Measurements from ENCODE around the gene NKD1.

The NKD1 gene

GRCh38 chr16:50680556-50680893, 132.3 kb downstream of the NKD1 start:
- DNase-seq, result no peak

DNA sequence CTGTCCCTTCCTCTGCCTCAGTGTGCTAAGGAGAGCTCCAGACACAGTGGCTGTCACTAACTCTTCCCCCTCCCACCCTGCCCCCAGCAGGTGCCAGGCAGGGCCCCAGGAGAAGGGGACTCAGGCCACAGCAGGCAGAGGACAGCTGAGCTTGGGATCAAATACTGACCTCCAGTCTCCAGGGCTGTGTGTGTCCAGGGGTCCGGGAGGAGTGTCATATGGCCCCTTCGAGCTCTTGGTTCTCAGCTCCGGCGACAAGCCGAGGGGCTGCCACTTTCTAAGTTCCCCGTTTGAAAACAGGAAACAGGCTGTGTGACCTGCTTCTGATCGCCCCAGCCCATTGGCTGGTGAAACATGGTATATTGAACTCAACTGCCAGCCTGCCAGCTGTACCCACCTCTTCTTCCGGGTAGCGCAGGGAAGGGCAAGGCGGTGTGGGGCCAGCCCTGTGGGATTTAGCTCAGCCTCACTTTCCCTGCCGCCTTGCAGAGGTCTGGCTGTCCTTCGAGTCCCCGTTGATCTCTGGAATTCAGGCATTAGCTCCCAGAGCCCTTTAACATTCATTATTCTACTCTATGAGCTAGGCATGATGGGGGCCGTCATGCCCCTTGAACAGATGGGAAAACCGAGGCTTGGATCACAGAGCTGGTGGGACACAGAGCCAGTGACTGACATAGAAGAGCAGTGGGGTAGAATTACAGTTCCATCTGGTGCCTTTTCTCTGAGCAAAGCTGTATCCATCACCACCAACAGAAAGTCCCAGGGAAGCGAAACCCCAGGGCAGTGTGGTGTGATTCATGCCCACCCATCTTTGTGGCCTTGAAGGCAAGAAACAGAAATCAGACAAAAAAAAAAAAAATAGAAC, 133.1 kb downstream of the NKD1 start, which contains the start of gene SNX20:
TSS of gene SNX20 (minus strand) at position 292 of the 865 bp plus-strand sequence. CDS start 3,786 bp downstream, outside the sequence.
- DNase-seq, result peak; percentile 47 to 69

DNA sequence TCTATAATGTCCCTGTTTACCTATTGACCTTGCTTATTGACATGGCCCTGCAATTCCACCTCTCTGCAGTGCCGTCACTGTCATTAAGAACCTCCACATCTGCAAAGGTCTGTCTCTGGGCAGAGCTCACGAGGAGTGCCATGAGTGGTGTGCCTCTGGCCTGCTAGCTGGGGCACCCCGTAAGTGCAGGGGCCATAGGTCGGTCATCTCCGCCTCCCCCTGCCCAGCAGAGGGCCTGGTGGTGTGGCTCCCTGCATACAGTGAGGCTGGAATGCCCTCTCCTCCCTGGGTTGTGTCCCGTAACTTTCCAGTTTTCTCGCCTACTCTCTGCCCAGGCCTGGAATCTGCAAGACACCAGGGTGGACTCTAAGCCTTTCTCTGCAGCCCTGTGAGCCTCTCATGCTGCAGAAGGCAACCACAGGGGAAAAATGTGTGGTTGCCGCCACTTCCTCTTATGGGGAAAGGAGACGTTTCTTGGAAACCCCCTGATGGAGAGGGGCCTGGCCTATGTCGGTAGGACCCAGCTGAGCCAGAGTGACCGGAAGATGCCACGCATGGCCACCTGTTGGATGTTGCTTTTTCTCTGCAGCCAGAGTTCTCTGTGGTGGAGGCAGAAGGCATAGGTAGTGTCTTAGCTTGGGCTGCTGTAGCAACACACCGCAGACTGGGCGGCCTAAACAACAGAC, 135.6 kb downstream of the NKD1 start:
- peak in 1 of 2 experiments; percentile 56 for DNase-seq

- DNase-seq, result peak; percentile 31 to 57
Observed at GRCh38 chr16:50684823-50685461, 136.7 kb downstream of the NKD1 start.

DNA sequence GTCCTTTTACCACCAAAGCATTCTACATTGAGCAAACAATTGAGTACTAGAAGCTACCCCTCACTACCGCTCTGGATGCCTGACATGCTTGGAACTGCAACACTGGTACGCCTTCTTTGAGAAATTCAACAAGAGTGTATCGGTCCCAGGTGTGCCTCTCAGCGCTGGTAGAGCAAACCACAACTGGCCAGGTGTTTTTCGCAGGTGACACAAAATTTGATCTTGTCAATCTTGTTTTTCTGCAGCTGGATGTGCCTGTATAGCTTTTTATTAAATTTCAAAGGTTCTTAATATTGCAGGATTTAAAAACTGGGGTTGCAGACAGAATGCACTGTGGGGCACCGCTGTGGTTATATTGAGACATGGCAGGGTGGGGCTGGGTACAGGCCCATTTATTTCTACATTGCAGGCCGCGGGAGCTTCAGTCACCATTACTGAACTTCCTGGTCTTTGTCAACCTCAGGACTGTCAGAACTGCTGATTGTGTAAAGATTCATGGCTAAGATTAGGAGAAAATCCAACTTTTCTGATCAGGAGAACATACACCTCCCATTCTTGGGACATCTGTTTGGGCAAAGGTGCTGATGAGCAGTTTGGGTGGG, 137.4 kb downstream of the NKD1 start:
- DNase-seq, result no peak

- DNase-seq, result no peak
Observed at GRCh38 chr16:50688083-50688482, 139.9 kb downstream of the NKD1 start.

GRCh38 chr16:50688867-50689266, 140.7 kb downstream of the NKD1 start:
- no peak for DNase-seq

DNA sequence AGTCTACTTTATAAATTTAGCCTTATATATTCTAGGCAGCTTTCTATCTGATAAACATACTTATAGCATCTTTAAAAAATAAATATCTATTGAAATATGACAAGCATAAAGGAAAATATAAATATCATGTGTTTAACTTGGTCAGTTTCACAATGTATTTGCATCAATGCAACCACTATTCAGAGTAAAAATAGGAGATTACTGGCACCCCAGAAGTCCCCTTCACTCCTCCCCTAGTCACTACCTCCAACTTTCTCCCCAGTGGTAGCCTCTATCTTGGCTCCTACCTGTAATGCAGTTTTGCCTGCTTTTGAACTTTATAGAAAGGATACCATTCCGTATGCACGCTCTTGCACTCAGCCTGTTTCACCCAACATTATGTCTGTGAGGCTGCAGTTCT, 142.0 kb downstream of the NKD1 start:
- DNase-seq, result no peak

DNA sequence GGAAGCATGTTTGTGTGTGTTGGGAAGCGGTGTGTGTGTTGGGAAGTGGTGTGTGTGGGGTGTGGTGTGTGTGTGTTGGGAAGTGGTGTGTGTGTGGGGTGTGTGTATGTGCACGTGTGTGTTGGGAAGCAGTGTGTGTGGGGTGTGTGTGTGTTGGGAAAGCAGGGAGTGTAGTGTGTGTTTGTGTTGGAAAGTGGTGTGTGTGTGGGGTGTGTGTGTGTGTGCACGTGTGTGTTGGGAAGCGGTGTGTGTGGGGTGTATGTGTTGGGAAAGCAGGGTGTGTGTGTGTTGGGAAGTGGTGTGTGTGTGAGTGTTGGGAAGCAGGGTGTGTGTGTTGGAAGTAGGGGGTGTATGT, 144.4 kb downstream of the NKD1 start:
- DNase-seq, result no peak

DNA sequence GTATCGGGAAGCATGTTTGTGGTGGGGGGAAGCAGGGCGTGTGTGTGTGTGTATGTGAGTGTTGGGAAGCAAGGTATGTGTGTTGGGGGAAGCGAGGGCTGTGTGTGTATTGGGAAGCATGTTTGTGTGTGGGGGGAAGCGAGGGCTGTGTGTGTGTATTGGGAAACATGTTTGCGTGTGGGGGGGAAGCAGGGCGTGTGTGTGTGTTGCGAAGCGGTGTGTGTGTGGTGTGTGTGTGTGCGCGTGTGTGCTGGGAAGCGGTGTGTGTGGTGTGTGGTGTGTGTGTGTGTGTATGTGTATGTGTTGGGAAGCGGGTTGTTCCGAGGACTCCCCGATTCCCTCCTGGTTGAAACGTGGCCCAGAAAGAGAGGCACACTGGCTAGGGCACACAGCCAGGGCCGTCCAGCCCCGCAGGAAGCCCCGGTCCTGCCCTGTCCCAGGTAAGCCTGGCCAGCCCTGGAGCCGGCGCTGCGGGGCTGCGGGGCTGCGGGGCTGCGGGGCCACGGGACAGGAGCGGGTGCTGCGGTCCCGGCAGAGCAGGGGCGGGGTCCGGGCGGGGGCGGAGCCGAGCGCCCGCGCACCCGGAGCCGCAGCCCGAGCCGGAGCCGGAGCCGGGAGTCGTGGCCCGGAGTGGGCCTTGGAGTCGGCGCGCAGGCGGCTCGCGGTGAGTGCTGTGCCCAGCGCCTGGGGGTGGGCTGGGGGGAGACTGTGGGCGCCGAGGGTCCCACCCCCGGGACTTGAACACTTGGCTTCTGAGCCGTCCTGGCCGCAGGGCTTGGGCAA, 145.0 kb downstream of the NKD1 start, which contains the start of gene NOD2:
TSS of gene NOD2 (plus strand) at position 608 of the 783 bp plus-strand sequence. CDS start 5,890 bp downstream, outside the sequence.
- DNase-seq, result peak in 1 of 2 experiments; percentile 41

- no peak for DNase-seq
Observed at GRCh38 chr16:50694206-50694605, 146.0 kb downstream of the NKD1 start.

DNA sequence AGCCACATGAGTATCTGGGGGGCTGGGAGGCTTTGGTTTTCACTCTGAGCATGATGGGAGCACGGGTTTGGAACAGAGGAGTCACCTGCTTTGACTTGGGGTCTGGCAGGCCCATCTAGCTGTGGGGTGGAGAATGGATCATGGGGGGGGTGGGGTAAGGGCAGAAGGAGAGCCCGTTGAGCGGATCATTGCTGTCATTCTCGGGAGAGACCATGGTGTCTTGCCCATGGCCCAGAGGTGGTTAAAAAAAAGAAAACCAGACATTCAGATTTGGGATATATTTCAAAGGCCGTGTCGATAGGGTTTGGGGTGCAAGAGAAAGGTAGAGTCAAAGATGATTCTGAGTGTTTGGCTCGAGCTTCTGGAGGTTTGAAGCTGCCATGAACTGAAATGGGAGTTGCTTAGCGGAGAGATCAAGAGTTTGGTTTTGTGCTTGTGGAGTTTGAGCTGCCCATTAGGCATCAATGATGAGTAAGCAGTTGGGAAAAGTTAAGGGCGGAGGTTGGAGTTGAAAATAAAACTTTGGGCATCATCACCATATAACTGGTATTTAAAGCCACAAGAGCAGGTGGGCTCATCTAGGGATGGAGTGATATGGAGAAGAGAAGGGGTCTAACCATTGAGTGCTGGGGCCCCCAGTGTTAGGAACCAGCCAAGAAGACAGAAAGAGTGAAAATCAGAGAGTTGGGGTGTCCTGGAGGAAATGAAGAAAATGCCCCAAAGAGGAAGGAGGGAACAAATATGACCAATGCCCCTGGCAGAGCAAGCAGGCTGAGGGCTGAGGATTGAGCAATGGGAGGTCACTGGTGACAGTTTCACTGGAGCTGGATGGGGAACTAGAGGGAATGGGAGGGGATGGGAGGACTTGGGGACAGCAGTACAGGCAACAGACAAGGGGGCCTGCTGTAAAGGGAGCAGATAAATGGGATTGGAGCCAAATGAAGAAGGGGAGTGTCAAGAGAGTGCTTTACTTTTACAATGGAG, 147.1 kb downstream of the NKD1 start:
- no peak for DNase-seq

GRCh38 chr16:50696126-50696525, 147.9 kb downstream of the NKD1 start:
- no peak for DNase-seq

- peak; percentile 40 to 50 for DNase-seq
Observed at GRCh38 chr16:50696575-50697420, 148.6 kb downstream of the NKD1 start.

DNA sequence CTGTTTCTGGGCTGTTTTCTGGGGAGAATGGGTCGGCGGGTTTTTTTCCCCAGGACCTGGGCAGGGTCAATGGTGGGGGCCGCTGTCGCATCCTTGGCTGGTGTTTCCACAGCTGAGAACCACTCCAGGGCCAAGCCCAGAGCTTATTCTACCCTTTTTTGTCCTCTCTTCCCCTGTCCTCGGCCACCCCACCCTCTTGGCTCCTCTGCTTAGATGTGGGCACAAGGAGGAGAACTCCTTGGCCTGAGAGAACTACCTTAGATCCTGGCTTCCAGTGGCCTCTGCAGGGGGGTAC, 149.2 kb downstream of the NKD1 start:
- DNase-seq, result no peak

DNA sequence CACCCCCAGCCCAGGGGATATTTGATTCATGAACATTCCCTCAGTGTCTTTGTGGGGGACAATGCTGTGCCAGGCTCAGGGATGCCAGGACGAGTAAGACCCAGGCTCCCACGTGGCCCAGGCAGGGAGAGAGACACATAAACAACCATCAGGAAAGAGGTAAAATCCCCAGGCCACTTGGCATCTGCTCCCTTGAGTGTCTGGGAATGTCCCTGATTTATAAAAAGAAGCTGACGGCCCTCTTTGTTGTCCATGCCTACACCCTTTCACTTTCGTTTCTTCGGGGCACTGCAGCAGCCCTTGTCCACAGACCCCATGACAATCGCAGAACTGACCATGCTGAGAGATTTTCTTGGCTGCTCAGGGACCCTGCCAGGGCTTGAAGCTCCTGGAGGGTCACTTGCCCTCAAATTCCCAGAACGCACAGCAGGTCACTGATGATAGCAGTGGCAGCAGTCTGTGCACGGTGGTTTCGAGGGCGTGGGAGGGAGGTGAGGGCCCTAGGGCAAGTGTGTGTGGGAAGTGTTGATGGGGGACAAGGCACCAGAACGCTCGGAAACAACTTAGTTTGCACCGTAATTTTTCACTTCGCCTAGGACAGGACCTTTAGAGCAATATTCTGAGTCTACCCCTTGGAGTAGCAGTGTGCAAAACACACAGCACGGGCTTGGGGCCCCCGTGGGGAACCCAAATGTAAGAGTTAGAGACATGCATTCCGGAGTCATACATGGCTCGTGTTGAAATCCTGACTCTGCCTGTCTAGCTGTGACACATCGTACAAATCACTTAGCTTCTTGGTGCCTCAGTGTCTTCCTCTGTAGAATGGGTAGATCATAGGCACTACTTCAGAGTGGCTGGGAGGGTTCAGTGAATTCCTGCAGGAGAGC, 149.9 kb downstream of the NKD1 start:
- DNase-seq, result peak; percentile 52 to 55

All from stimulated activated CD4-positive, alpha-beta T cell treated with anti-CD3 and anti-CD28 coated beads, Interleukin-4, amount 100 ng/mL, for 4 hours (primary cell).